ENCODE data around the gene CD46. TPM values are rescaled to one million over a fixed set of nuclear protein-coding genes. Genes with fewer than 3 reads are reported as not detected.

CD46 gene
- total RNA-seq, 3 donors from 2014 or later = 203 to 283 (median 204) TPM

DNA sequence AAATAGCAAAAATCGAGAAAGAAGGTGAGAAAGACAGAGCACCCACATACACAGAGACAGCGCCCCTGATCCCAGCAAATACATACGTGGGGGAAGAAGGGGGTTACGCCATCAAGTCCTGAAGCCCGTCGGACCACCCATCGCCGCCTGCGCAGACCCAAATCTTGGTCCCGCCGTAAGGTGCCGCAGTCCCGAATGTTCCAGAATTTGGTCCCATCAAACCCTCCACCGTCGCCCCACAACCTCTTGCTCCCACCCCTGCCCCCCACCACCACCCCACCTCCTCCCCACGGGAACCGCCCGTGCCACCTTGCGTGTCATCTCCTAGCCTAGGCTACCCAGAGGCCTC is 71.7 kb downstream of the CD46 start:
- H3K4me1 ChIP-seq = peaks cover 24 to 45% of the 10 kb centered on the region in 2 donors
- intact Hi-C loops (cut with DNase I; ENCODE audit: low total_unique reads) = no loop called here
- peak overlapping the region; percentile 98 for H3K27ac ChIP-seq
- no peaks in the 10 kb centered on the region for H3K36me3 ChIP-seq
- TF ChIP-seq POLR2AphosphoS5 (IDR thresholded peaks at IDR 0.05) = no peak
- TF ChIP-seq POLR2A (IDR thresholded peaks at IDR 0.05) = no peak
- TF ChIP-seq CTCF (IDR thresholded peaks at IDR 0.05) = no peak
- H3K9me3 ChIP-seq = no peaks in the 10 kb centered on the region
- no peak for DNase-seq (ENCODE audit: low spot score in 2 of 2)
- H3K27me3 ChIP-seq = no peaks in the 10 kb centered on the region
- peak overlapping the region; percentile 76 to 82 (median 81) for H3K4me3 ChIP-seq

DNA sequence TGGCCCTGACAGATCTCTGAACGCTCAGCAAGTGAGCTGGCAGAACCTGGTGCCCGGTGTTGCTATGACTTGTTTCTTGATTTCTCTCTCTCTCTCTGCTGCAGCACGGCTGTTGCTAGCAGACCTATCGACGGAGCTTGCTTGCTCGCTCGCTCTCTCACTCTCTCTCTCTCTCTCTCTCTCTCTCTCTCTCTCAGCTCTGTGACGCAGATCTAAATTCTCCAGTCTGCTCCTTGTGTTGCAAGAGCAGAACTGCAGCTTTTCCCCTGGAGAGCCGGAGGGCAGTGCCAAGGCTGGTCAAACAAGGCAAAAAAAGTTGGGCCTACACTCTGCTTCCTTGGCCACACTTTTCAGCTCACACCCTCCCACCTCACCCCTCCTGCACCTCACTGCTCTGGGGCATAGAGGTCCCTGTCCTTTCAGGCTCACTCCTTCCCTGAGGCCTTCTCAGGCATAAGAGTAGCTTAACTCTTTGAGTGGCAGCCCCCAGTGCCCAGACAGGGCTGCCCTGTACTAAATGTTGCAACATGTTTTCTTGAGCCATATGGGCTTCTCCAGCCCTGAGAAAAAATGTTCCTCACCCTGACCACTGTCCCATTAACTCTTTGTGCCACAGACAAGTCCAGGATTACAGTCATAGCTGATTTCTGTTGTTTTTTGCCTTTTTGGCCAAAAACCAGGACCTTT is 72.2 kb downstream of the CD46 start:
- Histone ChIP-seq H3K4me3 (peak overlapping the region; percentile 76 to 82 (median 81)), H3K9me3 (no peaks in the 10 kb centered on the region), H3K36me3 (no peaks in the 10 kb centered on the region), H3K4me1 (peaks cover 24 to 41% of the 10 kb centered on the region in 2 donors), H3K27me3 (no peaks in the 10 kb centered on the region), H3K27ac (peak overlapping the region; percentile 98)
- peak; percentile 98 to 99 (median 99) for TF ChIP-seq POLR2AphosphoS5 (IDR thresholded peaks at IDR 0.05)
- TF ChIP-seq POLR2A (IDR thresholded peaks at IDR 0.05) = peak; percentile 97
- peak; percentile 99 to 100 (median 100) for TF ChIP-seq CTCF (IDR thresholded peaks at IDR 0.05)
- intact Hi-C loops (cut with DNase I; ENCODE audit: low total_unique reads) = no loop called here
- peak; percentile 92 to 93 for DNase-seq (ENCODE audit: low spot score in 2 of 2)

- Histone ChIP-seq H3K36me3 (no peaks in the 10 kb centered on the region), H3K27ac (peak overlapping the region; percentile 98), H3K4me3 (peak overlapping the region in 2 of 3 donors; percentile 76 to 81), H3K4me1 (peaks cover 24 to 33% of the 10 kb centered on the region in 2 donors), H3K27me3 (no peaks in the 10 kb centered on the region), H3K9me3 (no peaks in the 10 kb centered on the region)
- no peak for DNase-seq (ENCODE audit: low spot score in 2 of 2)
- intact Hi-C loops (cut with DNase I; ENCODE audit: low total_unique reads) = loop anchor here (5.0 kb wide), 1 partner anchor 42 kb away; no protein-coding TSS in a partner anchor
- TF ChIP-seq POLR2AphosphoS5 (IDR thresholded peaks at IDR 0.05) = no peak
- TF ChIP-seq CTCF (IDR thresholded peaks at IDR 0.05) = no peak
- no peak for TF ChIP-seq POLR2A (IDR thresholded peaks at IDR 0.05)
Observed at GRCh38 chr1:207824691-207825408, 73.0 kb downstream of the CD46 start.

DNA sequence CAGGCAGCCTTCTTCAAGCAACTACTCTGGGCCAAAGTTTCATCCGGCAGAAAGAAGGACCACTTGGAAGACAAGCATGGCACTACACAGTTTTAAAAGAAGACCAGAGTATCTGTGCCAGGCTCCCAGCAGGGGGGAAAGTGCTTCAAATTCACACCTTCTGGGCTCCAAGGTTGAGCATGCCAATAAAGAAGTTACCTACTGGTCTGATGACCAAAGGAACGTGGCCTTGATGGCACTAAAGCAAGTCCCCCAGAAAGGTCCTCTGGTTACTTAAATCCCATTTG is 73.5 kb downstream of the CD46 start:
- intact Hi-C loops (cut with DNase I; ENCODE audit: low total_unique reads) = loop anchor here (5.0 kb wide), 1 partner anchor 42 kb away; no protein-coding TSS in a partner anchor
- H3K27me3 ChIP-seq = no peaks in the 10 kb centered on the region
- H3K4me1 ChIP-seq = peaks cover 24 to 33% of the 10 kb centered on the region in 2 donors
- peak overlapping the region; percentile 98 for H3K27ac ChIP-seq
- peak overlapping the region in 2 of 3 donors; percentile 28 to 47 for H3K4me3 ChIP-seq
- no peaks in the 10 kb centered on the region for H3K36me3 ChIP-seq
- no peaks in the 10 kb centered on the region for H3K9me3 ChIP-seq
- TF ChIP-seq CTCF (IDR thresholded peaks at IDR 0.05) = no peak
- TF ChIP-seq POLR2AphosphoS5 (IDR thresholded peaks at IDR 0.05) = no peak
- no peak for TF ChIP-seq POLR2A (IDR thresholded peaks at IDR 0.05)
- no peak for DNase-seq (ENCODE audit: low spot score in 2 of 2)

Measured in breast epithelium (tissue), 4 donors.